Prostate gland (tissue), 2 donors: ENCODE results near the gene P2RY2. TPM values are rescaled to one million over a fixed set of nuclear protein-coding genes. Genes with fewer than 3 reads are reported as not detected.

Source experiments
- DNase-seq: peaks from one replicate; pipeline ENCODE4 v3.0.0-alpha.2; 2019; ENCODE audit warnings: low spot score
- H3K27ac ChIP-seq, 2 donors: fragments of 200-600 bp; sonication (generic); 2 replicates each; pipeline ENCODE4 v1.5.1; 2017 to 2019
- H3K27me3 ChIP-seq: fragments of 200-600 bp; sonication (generic); replicated peaks from 2 replicates; pipeline ENCODE4 v1.5.1; 2019; ENCODE audit not compliant: insufficient read depth
- H3K36me3 ChIP-seq, 2 donors: fragments of 200-600 bp; sonication (generic); 1 replicate in 1 of 2; 2 replicates in 1 of 2; pipeline versions ENCODE4 v1.5.1 to v1.8.1; 2017 to 2019
- H3K4me1 ChIP-seq: fragments of 200-600 bp; sonication (generic); replicated peaks from 2 replicates; pipeline ENCODE4 v1.5.1; 2019
- H3K4me3 ChIP-seq, 2 donors: fragments of 200-600 bp; sonication (generic); 2 replicates each; pipeline ENCODE4 v1.5.1; 2017 to 2019
- H3K9me3 ChIP-seq: fragments of 200-600 bp; sonication (generic); 2 replicates; pipeline ENCODE4 v1.5.1; 2017
- CTCF ChIP-seq, 4 experiments: fragments of 200-600 bp in 2 of 4; fragments of 450-650 bp in 2 of 4; sonication (generic) in 2 of 4; IDR thresholded peaks; 1 replicate in 3 of 4; 2 replicates in 1 of 4; pipeline ENCODE4 v1.5.1; 2016 to 2019; ENCODE audit warnings: antibody characterized with exemption in 4 of 4, mild to moderate bottlenecking in 2 of 4, moderate library complexity in 2 of 4
- POLR2A ChIP-seq: fragments of 450-650 bp; IDR thresholded peaks from one replicate; pipeline ENCODE4 v1.6.1; 2016; ENCODE audit warnings: antibody characterized with exemption, mild to moderate bottlenecking
- POLR2AphosphoS5 ChIP-seq: sonication (generic); formaldehyde crosslinking; IDR thresholded peaks from one replicate; pipeline ENCODE4 v1.6.1; 2017; ENCODE audit warnings: antibody characterized with exemption
- WGBS: methylation state at CpG from one replicate; pipeline ENCODE4 v1.1.5; 2018; 5-methylcytosine and 5-hydroxymethylcytosine counted together
- intact Hi-C: fragments of 100-400 bp; cut with DNase I; formaldehyde crosslinking; loops from one replicate; pipeline ENCODE4 v1.14.2; 2022
- total RNA-seq, 2 donors: library from RNA; depleted of rRNA; stranded (reverse); fragments of >200 nt; gene quantifications; one replicate each; pipeline ENCODE4 v1.1.0, GENCODE V29; 2016

The P2RY2 gene
- total RNA-seq, 2 donors from 2014 or later, result 2.7 to 3.5 TPM

DNA sequence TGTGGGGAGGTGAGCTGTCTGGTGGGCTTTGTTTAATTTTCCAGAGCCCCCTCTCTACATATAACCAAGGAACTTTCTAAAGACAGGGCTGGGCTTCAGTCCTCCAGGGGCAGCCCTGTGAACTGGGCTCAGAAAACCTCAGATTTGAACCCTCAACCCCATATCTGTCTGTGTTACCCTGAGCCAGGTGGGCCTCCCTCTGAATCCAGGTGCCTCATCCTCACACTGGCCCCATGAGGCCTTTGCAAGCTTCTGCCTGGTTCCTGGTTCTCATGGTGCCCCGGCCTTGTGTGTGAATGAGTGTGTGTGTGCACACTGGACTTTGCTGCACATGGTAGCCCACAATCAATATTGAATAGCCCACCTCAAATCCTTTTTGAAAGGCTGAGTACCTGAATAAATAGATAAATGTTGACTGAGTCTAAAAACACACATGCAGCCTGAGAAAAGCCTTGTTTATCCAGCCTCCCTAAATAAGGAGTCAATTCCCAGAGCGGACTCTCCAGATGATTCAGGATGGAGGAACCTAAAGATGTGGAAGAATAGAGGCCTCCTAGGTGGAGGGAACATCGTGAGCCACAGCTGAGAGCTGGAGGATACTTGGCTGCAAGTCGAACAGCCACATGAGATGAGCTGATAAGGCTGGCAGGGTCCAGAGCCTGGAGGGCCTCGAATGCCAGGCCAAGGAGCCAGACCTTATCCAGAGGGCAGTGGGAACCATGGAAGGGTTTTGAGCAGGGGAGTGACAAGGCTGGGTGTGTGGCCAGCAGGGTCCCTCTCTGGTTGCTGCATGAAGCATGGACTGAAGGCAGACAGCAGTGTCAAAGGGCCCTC lies 28.1 kb upstream of the P2RY2 start:
- TF ChIP-seq POLR2AphosphoS5 (no peak), CTCF (IDR thresholded peaks at IDR 0.05) (no peak), POLR2A (no peak)
- H3K27ac ChIP-seq, result no peak overlapping the region
- no peaks in the 10 kb centered on the region for H3K9me3 ChIP-seq
- intact Hi-C loops, result loop anchor here (5.0 kb wide), 2 partner anchors 52 to 97 kb away; no protein-coding TSS in a partner anchor
- no peaks in the 10 kb centered on the region for H3K4me1 ChIP-seq
- H3K27me3 ChIP-seq, result no peaks in the 10 kb centered on the region
- H3K36me3 ChIP-seq, result no peaks in the 10 kb centered on the region
- DNase-seq, result no peak
- H3K4me3 ChIP-seq, result no peak overlapping the region
- 57% methylated on average over 5 of the region's 5 CpGs for WGBS

GRCh38 chr11:73190557-73190885 lies 27.6 kb upstream of the P2RY2 start:
- Histone ChIP-seq H3K36me3 (no peaks in the 10 kb centered on the region), H3K27ac (no peak overlapping the region), H3K27me3 (no peaks in the 10 kb centered on the region), H3K4me1 (no peaks in the 10 kb centered on the region), H3K4me3 (no peak overlapping the region), H3K9me3 (no peaks in the 10 kb centered on the region)
- no peak for DNase-seq
- WGBS, result 89% methylated on average over 3 of the region's 3 CpGs
- TF ChIP-seq POLR2AphosphoS5 (no peak), CTCF (IDR thresholded peaks at IDR 0.05) (no peak), POLR2A (no peak)
- intact Hi-C loops, result no loop called here

DNA sequence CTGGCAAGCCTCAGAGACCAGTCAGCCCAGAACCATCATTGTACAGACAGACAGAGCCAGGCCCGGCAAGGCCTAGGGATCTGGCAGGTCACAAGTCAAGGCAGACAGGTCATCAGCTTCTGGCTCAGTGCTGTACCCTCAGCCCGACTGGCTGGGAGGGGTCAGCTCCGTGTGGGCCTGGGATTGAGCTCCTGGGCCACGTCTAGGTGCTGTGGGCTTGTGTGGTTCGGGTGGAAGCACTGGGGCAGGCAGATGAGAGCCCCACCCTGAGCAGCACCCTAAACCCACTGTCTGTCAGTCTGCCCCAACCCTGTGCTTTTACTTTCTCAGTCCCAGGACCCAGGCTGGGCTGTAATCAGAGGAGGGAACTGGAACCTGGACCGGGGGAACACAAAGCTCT lies 26.9 kb upstream of the P2RY2 start:
- WGBS, result 75% methylated on average over 6 of the region's 6 CpGs
- DNase-seq, result no peak
- H3K9me3 ChIP-seq, result no peaks in the 10 kb centered on the region
- intact Hi-C loops, result no loop called here
- no peaks in the 10 kb centered on the region for H3K4me1 ChIP-seq
- no peak for TF ChIP-seq POLR2AphosphoS5
- no peak for TF ChIP-seq POLR2A
- TF ChIP-seq CTCF (IDR thresholded peaks at IDR 0.05), result no peak
- no peaks in the 10 kb centered on the region for H3K36me3 ChIP-seq
- H3K27ac ChIP-seq, result no peak overlapping the region
- H3K27me3 ChIP-seq, result no peaks in the 10 kb centered on the region
- H3K4me3 ChIP-seq, result no peak overlapping the region

GRCh38 chr11:73192272-73192671 lies 25.8 kb upstream of the P2RY2 start:
- 92% methylated on average over 1 of the region's 1 CpG for WGBS
- intact Hi-C loops, result no loop called here
- Histone ChIP-seq H3K4me1 (no peaks in the 10 kb centered on the region), H3K27ac (no peak overlapping the region), H3K36me3 (no peaks in the 10 kb centered on the region), H3K4me3 (no peak overlapping the region), H3K27me3 (no peaks in the 10 kb centered on the region), H3K9me3 (no peaks in the 10 kb centered on the region)
- DNase-seq, result peak; percentile 51
- TF ChIP-seq POLR2AphosphoS5 (no peak), POLR2A (peak; percentile 30), CTCF (IDR thresholded peaks at IDR 0.05) (no peak)
